ENCODE results near the gene RTN4RL1. TPM values are rescaled to one million over a fixed set of nuclear protein-coding genes. Genes with fewer than 3 reads are reported as not detected.
A peak's percentile ranks its signal among the peaks of the same experiment; 100 is the strongest.

Gene RTN4RL1
- total RNA-seq, 4 donors from 2014 or later: 0.50 to 0.86 (median 0.67) TPM

GRCh38 chr17:2004435-2004952, 20.6 kb downstream of the RTN4RL1 start:
- Histone ChIP-seq H3K4me1 (peaks cover 10 to 12% (median 11%) of the 10 kb centered on the region in 4 donors), H3K27me3 (no peaks in the 10 kb centered on the region), H3K36me3 (no peaks in the 10 kb centered on the region), H3K27ac (replicated peaks in 1 of 4) (no peak overlapping the region), H3K9me3 (no peaks in the 10 kb centered on the region), H3K4me3 (no peak overlapping the region)
- intact Hi-C loops (cut with DNase I): no loop called here
- TF ChIP-seq POLR2A (IDR thresholded peaks at IDR 0.05; ENCODE audit: low read depth): no peak
- no peak for TF ChIP-seq CTCF (IDR thresholded peaks at IDR 0.05)
- TF ChIP-seq POLR2AphosphoS5 (IDR thresholded peaks at IDR 0.05): no peak
- no peak for TF ChIP-seq EP300 (IDR thresholded peaks at IDR 0.05)
- no peak for DNase-seq (ENCODE audit: extremely low spot score)
- 82% methylated on average over 11 of the region's 12 CpGs for whole genome bisulfite sequencing

GRCh38 chr17:2003525-2003924, 21.6 kb downstream of the RTN4RL1 start:
- Histone ChIP-seq H3K27me3 (peaks cover 0 to 2% (median 0%) of the 10 kb centered on the region in 4 donors), H3K27ac (replicated peaks in 1 of 4) (no peak overlapping the region), H3K9me3 (no peaks in the 10 kb centered on the region), H3K4me3 (no peak overlapping the region), H3K36me3 (no peaks in the 10 kb centered on the region), H3K4me1 (peaks cover 20 to 22% (median 20%) of the 10 kb centered on the region in 4 donors)
- intact Hi-C loops (cut with DNase I): no loop called here
- no peak for DNase-seq (ENCODE audit: extremely low spot score)
- 94% methylated on average over 6 of the region's 13 CpGs for WGBS
- TF ChIP-seq POLR2AphosphoS5 (IDR thresholded peaks at IDR 0.05): no peak

GRCh38 chr17:2002767-2003329, 22.3 kb downstream of the RTN4RL1 start:
- WGBS: 77% methylated on average over 16 of the region's 16 CpGs
- no peak overlapping the region for H3K4me3 ChIP-seq
- no peaks in the 10 kb centered on the region for H3K36me3 ChIP-seq
- TF ChIP-seq EP300 (IDR thresholded peaks at IDR 0.05): no peak
- TF ChIP-seq CTCF (IDR thresholded peaks at IDR 0.05): no peak
- TF ChIP-seq POLR2AphosphoS5 (IDR thresholded peaks at IDR 0.05): no peak
- no peak for TF ChIP-seq POLR2A (IDR thresholded peaks at IDR 0.05; ENCODE audit: low read depth)
- peaks cover 0 to 7% (median 0%) of the 10 kb centered on the region in 4 donors for H3K27me3 ChIP-seq
- intact Hi-C loops (cut with DNase I): no loop called here
- no peaks in the 10 kb centered on the region for H3K9me3 ChIP-seq
- DNase-seq (ENCODE audit: extremely low spot score): no peak
- no peak overlapping the region for H3K27ac ChIP-seq (replicated peaks in 1 of 4)
- H3K4me1 ChIP-seq: peaks cover 25 to 29% (median 27%) of the 10 kb centered on the region in 4 donors

GRCh38 chr17:1999557-2000251, 25.4 kb downstream of the RTN4RL1 start:
- 29% methylated on average over 12 of the region's 13 CpGs for WGBS
- Histone ChIP-seq H3K4me3 (peak overlapping the region in 1 of 4 donors; percentile 7), H3K9me3 (no peaks in the 10 kb centered on the region), H3K27ac (replicated peaks in 1 of 4) (peak overlapping the region; percentile 64 to 84 (median 76)), H3K27me3 (peaks cover 0 to 7% (median 0%) of the 10 kb centered on the region in 4 donors), H3K4me1 (peaks cover 31 to 45% (median 41%) of the 10 kb centered on the region in 4 donors), H3K36me3 (no peaks in the 10 kb centered on the region)
- intact Hi-C loops (cut with DNase I): no loop called here
- TF ChIP-seq EP300 (IDR thresholded peaks at IDR 0.05) (no peak), CTCF (IDR thresholded peaks at IDR 0.05) (no peak), POLR2A (IDR thresholded peaks at IDR 0.05; ENCODE audit: low read depth) (no peak), POLR2AphosphoS5 (IDR thresholded peaks at IDR 0.05) (no peak)
- no peak for DNase-seq (ENCODE audit: extremely low spot score)

All from esophagus muscularis mucosa (tissue), 4 donors.